Heart right ventricle (tissue), 16 donors: ENCODE data around the gene CCDC157. TPM values are rescaled to one million over a fixed set of nuclear protein-coding genes. Genes with fewer than 3 reads are reported as not detected.

ENCODE experiments used
- ATAC-seq, 8 donors: fragments of 200-7000 bp; cut with Tn5 transposase; one replicate each; pipeline ENCODE4 v1.9.1; 2020; ENCODE audit warnings: mild to moderate bottlenecking in 8 of 8, moderate library complexity in 8 of 8, moderate number of reproducible peaks in 1 of 8
- DNase-seq, 2 donors: peaks; one replicate each; pipeline ENCODE4 v3.0.0-alpha.2; 2020
- H3K27ac ChIP-seq, 10 donors: fragments of 200-600 bp; sonication (generic) in 2 of 10; one replicate each; pipeline versions ENCODE4 v1.5.0 to v1.8.0; 2020 to 2022; ENCODE audit warnings: mild to moderate bottlenecking in 3 of 10
- H3K27me3 ChIP-seq, 7 donors: fragments of 200-600 bp; one replicate each; pipeline ENCODE4 v1.8.0; 2021 to 2022; ENCODE audit warnings: mild to moderate bottlenecking in 2 of 7
- H3K36me3 ChIP-seq, 9 donors: fragments of 200-600 bp; sonication (generic) in 1 of 9; one replicate each; pipeline versions ENCODE4 v1.5.0 to v1.8.0; 2020 to 2022; ENCODE audit warnings: mild to moderate bottlenecking in 2 of 9
- H3K4me1 ChIP-seq, 9 donors: fragments of 200-600 bp; sonication (generic) in 1 of 9; one replicate each; pipeline versions ENCODE4 v1.5.0 to v1.8.0; 2020 to 2022; ENCODE audit warnings: mild to moderate bottlenecking in 4 of 9
- H3K4me3 ChIP-seq, 10 donors: fragments of 200-600 bp; sonication (generic) in 2 of 10; one replicate each; pipeline versions ENCODE4 v1.5.0 to v1.8.0; 2020 to 2022; ENCODE audit warnings: mild to moderate bottlenecking in 7 of 10, moderate library complexity in 2 of 10
- H3K9me3 ChIP-seq, 11 donors: fragments of 200-600 bp in 10 of 11; sonication (generic) in 2 of 11; one replicate each; pipeline versions ENCODE4 v1.5.0 to v1.8.0; 2013 to 2022; ENCODE audit warnings: mild to moderate bottlenecking in 2 of 11, control low read depth in 1 of 11, moderate library complexity in 1 of 11
- WGBS, 2 donors: extraction: QIAGEN DNeasy Blood & Tissue Kit; methylation state at CpG; one replicate each; pipeline ENCODE4 v1.1.7; 2013; ENCODE audit warnings: inconsistent platforms in 1 of 2; 5-methylcytosine and 5-hydroxymethylcytosine counted together
- intact Hi-C, 10 donors: fragments of 100-400 bp; cut with DNase I; formaldehyde crosslinking; loops; one replicate each; pipeline versions ENCODE4 v1.11.1 to v1.14.2; 2022
- polyA plus RNA-seq, 2 donors: library from polyadenylated mRNA; stranded (reverse); fragments of 200-250 nt; gene quantifications; one replicate each; pipeline ENCODE4 v1.2.3, GENCODE V29; 2013
- total RNA-seq, 10 donors: library from RNA; stranded (reverse); fragmentation: NEBNext Ultra II Directional in 3 of 10; extraction: Animal tissue kit (Norgen Biotek cat#: 25700) in 3 of 10; gene quantifications; one replicate each; pipeline versions ENCODE4 v1.2.1 to v1.2.4, GENCODE V29; 2021 to 2023
- TF ChIP-seq, protein P1 (sequence below), 9 donors: fragments of 200-600 bp; sonication (generic) in 2 of 9; IDR thresholded peaks; one replicate each; pipeline versions ENCODE4 v1.5.0 to v1.8.0; 2021 to 2022; ENCODE audit warnings: antibody characterized with exemption in 9 of 9, mild to moderate bottlenecking in 5 of 9, moderate library complexity in 1 of 9
- donor health status: Arrhythmogenic right ventricular cardiomyopathy.
- donor health status: ischemic (EF 13 %, LVEDD 7.1; RV severe dilation, severe dysfunction).
- donor health status: healthy with polysubstance abuse.
- donor health status: DM: no; HTN: yes; CAD: no.
- donor health status: DM: no; HTN: no; CAD: no.
- donor health status: ischemic (EF 25% LVEDD 6.9; RV normal size, moderate dysfunction).
- donor health status: ischemic (EF 25% LVEDD 5.7; RV mildly dilated, moderate dysfunction).
- donor health status: healthy.
- donor health status: DM: yes; HTN: yes; CAD: no.
- donor health status: Ischemic cardiomyopathy.
- donor health status: ischemic (EF 35%, LVEDD 5.7; RV mildly dilated, moderate dysfunction).
- donor health status: nonischemic (EF 11% LVEDD 7.7; RV severe dilation, severe dysfunction).
- donor health status: DM: yes; HTN: yes; CAD: no.
- donor health status: PGD.
- donor health status: ischemic (EF 29% LVEDD 5.4; RV normal size, mild dysfunction).
- donor health status: nonischemic (EF 23%, LVEDD 6.1; RV moderate dilation, normal function).

CCDC157 gene
- total and polyA plus RNA-seq, 12 donors = 0.11 to 1.2 (median 0.91) TPM

DNA sequence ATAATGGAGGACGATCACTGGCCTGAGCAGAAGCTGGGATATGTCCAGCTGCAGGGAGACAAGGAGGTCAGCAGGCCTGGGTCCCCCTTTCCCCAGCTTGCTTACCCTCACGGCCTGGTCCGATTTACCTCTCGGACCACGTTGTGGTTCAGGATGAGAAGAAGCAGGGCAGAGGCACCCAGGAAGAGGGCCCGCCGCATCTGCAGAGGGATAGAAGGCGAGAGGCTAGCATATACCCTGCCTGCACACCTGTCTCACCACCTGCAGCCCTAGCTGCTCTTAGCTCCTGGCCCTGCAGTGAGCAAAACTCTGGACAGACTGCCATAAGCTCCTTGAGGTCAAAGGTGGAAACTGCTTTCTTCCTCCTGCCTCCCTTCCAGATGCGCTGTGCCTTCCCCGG lies 29.1 kb downstream of the CCDC157 start:
- no peaks in the 10 kb centered on the region for H3K9me3 ChIP-seq
- intact Hi-C loops = loop anchor here in 9 of 10 donors (2.0 to 10.0 kb wide), 10 partner anchors 34 to 279 kb away; partner anchors contain the start of genes CASTOR1 (in 2 of the 9), OSM (in 1 of the 9) and TBC1D10A (in 1 of the 9)
- peak overlapping the region in 2 of 10 donors; percentile 61 to 74 for H3K4me3 ChIP-seq
- TF ChIP-seq, protein P1, sequence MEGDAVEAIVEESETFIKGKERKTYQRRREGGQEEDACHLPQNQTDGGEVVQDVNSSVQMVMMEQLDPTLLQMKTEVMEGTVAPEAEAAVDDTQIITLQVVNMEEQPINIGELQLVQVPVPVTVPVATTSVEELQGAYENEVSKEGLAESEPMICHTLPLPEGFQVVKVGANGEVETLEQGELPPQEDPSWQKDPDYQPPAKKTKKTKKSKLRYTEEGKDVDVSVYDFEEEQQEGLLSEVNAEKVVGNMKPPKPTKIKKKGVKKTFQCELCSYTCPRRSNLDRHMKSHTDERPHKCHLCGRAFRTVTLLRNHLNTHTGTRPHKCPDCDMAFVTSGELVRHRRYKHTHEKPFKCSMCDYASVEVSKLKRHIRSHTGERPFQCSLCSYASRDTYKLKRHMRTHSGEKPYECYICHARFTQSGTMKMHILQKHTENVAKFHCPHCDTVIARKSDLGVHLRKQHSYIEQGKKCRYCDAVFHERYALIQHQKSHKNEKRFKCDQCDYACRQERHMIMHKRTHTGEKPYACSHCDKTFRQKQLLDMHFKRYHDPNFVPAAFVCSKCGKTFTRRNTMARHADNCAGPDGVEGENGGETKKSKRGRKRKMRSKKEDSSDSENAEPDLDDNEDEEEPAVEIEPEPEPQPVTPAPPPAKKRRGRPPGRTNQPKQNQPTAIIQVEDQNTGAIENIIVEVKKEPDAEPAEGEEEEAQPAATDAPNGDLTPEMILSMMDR (IDR thresholded peaks at IDR 0.05) = no peak
- 95 to 96% methylated on average over 10 of the region's 10 CpGs for WGBS, 2 donors
- DNase-seq = no peak
- H3K4me1 ChIP-seq = peaks cover 4 to 26% (median 16%) of the 10 kb centered on the region in 9 donors
- peaks cover 0 to 31% (median 0%) of the 10 kb centered on the region in 9 donors for H3K36me3 ChIP-seq
- no peaks in the 10 kb centered on the region for H3K27me3 ChIP-seq
- no peak for ATAC-seq
- no peak overlapping the region for H3K27ac ChIP-seq

DNA sequence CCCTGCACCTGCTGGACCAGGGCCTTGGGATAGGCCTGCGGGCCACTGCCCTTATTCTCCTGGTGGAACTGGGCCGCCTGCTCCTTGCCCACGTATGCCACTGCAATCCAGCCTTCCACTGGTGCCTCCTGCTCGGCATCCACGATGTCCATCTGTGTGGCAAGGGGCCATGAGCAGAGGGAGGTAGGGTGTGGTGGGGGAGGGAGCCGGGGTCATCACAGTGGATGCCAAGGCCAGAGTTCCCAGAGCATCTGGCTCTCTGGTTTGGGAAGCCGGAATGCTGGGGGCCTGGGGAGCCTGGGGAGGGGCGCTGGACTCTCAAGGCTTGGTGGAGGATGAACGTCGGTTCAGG lies 29.8 kb downstream of the CCDC157 start:
- TF ChIP-seq, protein P1 (IDR thresholded peaks at IDR 0.05) = no peak
- Histone ChIP-seq H3K9me3 (no peaks in the 10 kb centered on the region), H3K27me3 (no peaks in the 10 kb centered on the region), H3K36me3 (peaks cover 0 to 25% (median 0%) of the 10 kb centered on the region in 9 donors), H3K4me3 (peak overlapping the region; percentile 35 to 74 (median 62)), H3K4me1 (peaks cover 4 to 26% (median 16%) of the 10 kb centered on the region in 9 donors), H3K27ac (peak overlapping the region; percentile 52 to 84 (median 74))
- peak in 1 of 2 donors; percentile 9 for DNase-seq
- ATAC-seq = peak in 1 of 8 donors; percentile 1
- WGBS, 2 donors = 25 to 30% methylated on average over 10 of the region's 10 CpGs
- intact Hi-C loops = loop anchor here in 9 of 10 donors (2.0 to 10.0 kb wide), 10 partner anchors 34 to 279 kb away; partner anchors contain the start of genes CASTOR1 (in 2 of the 9), OSM (in 1 of the 9) and TBC1D10A (in 1 of the 9)

DNA sequence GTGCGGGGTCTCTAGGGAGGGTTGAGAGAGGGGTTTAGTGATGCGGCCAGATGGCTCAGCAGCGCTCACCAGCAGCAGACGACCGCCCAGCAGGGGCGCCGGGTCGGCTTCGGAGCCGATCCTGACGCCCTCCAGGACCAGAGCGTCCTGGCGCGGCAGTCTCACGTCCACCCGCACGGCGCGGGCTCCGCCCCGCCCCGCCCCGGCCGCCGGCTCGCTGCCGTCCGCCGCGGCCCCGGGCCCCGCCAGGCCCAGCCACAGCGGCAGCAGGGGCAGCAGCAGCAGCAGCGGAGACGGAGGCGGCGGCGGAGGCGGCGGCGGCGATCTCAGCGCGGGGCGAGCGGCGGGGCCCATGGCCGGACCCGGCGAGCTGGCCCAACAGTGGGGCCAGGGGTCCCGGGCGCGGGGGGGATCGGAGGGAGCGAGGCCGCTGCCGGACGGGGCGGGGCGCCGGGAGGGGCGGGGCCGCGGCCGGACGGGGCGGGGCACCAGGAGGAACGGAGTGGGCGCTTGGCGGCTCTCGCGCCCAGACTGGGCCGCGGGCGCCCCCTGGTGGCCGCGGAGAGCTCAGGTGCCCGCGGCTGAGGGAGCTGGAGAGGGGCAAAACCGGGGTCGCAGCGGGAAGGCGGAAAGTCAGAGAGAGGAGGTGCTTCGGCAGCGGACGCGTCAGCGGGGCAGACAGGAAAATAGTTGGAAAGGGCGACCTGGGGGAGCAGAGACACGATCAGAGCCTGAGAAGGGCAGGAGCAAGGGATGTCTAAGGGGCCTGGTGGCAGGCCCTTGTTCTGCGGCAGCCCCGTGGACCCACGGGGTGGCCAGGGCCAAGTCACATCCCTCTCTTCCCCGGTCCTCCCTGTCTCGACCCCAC lies 30.4 kb downstream of the CCDC157 start, which contains the start of gene RNF215:
Gene RNF215 (minus strand): TSS at position 452 of the 868 bp plus-strand sequence. CDS start 98 bp downstream, at position 354.
- Histone ChIP-seq H3K27ac (peak within 1 kb of the TSS; percentile 52 to 84 (median 74)), H3K4me3 (peak within 1 kb of the TSS; percentile 35 to 74 (median 62)), H3K4me1 (peaks cover 4 to 26% (median 16%) of the 10 kb centered on the region in 9 donors), H3K36me3 (peaks cover 0 to 19% (median 0%) of the 10 kb centered on the region in 9 donors), H3K27me3 (peaks cover 0 to under 1% (median 0%) of the 10 kb centered on the region in 7 donors), H3K9me3 (no peaks in the 10 kb centered on the region)
- WGBS, 2 donors = 1 to 2% methylated on average over 71 to 94 of the region's 95 CpGs
- peak; percentile 86 to 96 (median 92) for ATAC-seq
- intact Hi-C loops = loop anchor here (1.0 to 10.0 kb wide), 14 partner anchors 35 to 280 kb away; partner anchors contain the start of genes CASTOR1 (in 3 of the 10), OSM (in 1 of the 10) and TBC1D10A (in 1 of the 10)
- TF ChIP-seq, protein P1 (IDR thresholded peaks at IDR 0.05) = peak; percentile 88 to 99 (median 95)
- DNase-seq = peak; percentile 78 to 90
